HCT116 (cell line): ENCODE data around the gene UVRAG. TPM values are rescaled to one million over a fixed set of nuclear protein-coding genes. Genes with fewer than 3 reads are reported as not detected.

Experiments
- ATAC-seq: fragments of 200-7000 bp; cut with Tn5 transposase; 2 replicates; pipeline ENCODE4 v1.9.1; 2020; ENCODE audit warnings: mild to moderate bottlenecking, moderate library complexity
- BruUV-seq: library from RNA; stranded (reverse); fragments of 400-500 nt; replicated peaks from 2 replicates; lab custom pipeline; 2021; lab: Mats Ljungman, UMichigan
- CTCF ChIA-PET: fragments of 300-600 bp; sonication (Branson Sonifier 250); formaldehyde crosslinking; loops from one replicate; lab custom pipeline; 2021; ENCODE audit warnings: antibody characterized with exemption; lab: Charles Lee
- POLR2A ChIA-PET: fragments of 300-600, 350-600 bp; sonication (Branson Sonifier 250); formaldehyde crosslinking; loops from one replicate; lab custom pipeline; 2021; ENCODE audit warnings: antibody characterized with exemption; lab: Charles Lee
- RAD21 ChIA-PET, 2 experiments: fragments of 300-600 bp; sonication (Branson Sonifier 250); formaldehyde crosslinking; loops; one replicate each; lab custom pipeline; 2023; ENCODE audit warnings: low total read pairs in 2 of 2; ENCODE audit not compliant: uncharacterized antibody in 2 of 2, unreplicated experiment in 2 of 2, low non-redundant PET in 1 of 2; lab: Charles Lee
- DNase-seq: peaks from one replicate; pipeline ENCODE4 v3.0.0-alpha.2; 2010; ENCODE audit warnings: low read depth, low spot score
- H2AFZ ChIP-seq: fragments of 200-600 bp; shearing (Covaris generic), sonication (generic); 2 replicates; pipeline ENCODE4 v1.6.1; 2017; ENCODE audit warnings: low read depth, mixed run types, mixed read lengths, antibody characterized with exemption, low read length; ENCODE audit not compliant: poor library complexity, severe bottlenecking
- H3K27ac ChIP-seq: 2 replicates; pipeline ENCODE4 v1.5.1; 2012; ENCODE audit warnings: low read depth, low read length
- H3K27me3 ChIP-seq: fragments of 200-600 bp; sonication (generic); 2 replicates; pipeline ENCODE4 v1.6.1; 2016; ENCODE audit warnings: mixed run types, low read length, mixed read lengths; ENCODE audit not compliant: insufficient read depth
- H3K36me3 ChIP-seq, 2 experiments: fragments of 200-500 bp in 1 of 2; fragments of 200-600 bp in 1 of 2; sonication (Bioruptor generic) in 1 of 2; sonication (generic) in 1 of 2; 2 replicates each; pipeline versions ENCODE4 v1.5.1 to v1.6.1; 2014 to 2016; ENCODE audit warnings: low read length in 2 of 2, inconsistent platforms in 1 of 2, mixed read lengths in 1 of 2, mixed run types in 1 of 2; ENCODE audit not compliant: insufficient read depth in 2 of 2, control insufficient read depth in 1 of 2
- H3K4me1 ChIP-seq, 2 experiments: fragments of 200-600 bp in 1 of 2; sonication (generic) in 1 of 2; 2 replicates each; pipeline versions ENCODE4 v1.5.1 to v1.6.1; 2012 to 2017; ENCODE audit warnings: low read length in 2 of 2, inconsistent platforms in 1 of 2, mild to moderate bottlenecking in 1 of 2, mixed read lengths in 1 of 2, mixed run types in 1 of 2, moderate library complexity in 1 of 2; ENCODE audit not compliant: insufficient read depth in 2 of 2, control insufficient read depth in 1 of 2
- H3K4me2 ChIP-seq: fragments of 200-600 bp; sonication (generic); 2 replicates; pipeline ENCODE4 v1.6.1; 2017; ENCODE audit warnings: mixed run types, low read length, mixed read lengths
- H3K4me3 ChIP-seq, 2 experiments: fragments of 200-600 bp in 1 of 2; sonication (generic) in 1 of 2; replicated peaks in 1 of 2; 2 replicates each; pipeline ENCODE4 v1.5.1; 2011 to 2016; ENCODE audit warnings: low read length in 2 of 2, control low read depth in 1 of 2, low read depth in 1 of 2, mild to moderate bottlenecking in 1 of 2, mixed read lengths in 1 of 2, mixed run types in 1 of 2
- H3K79me2 ChIP-seq: fragments of 200-600 bp; sonication (generic); 2 replicates; pipeline ENCODE4 v1.6.1; 2017; ENCODE audit warnings: mild to moderate bottlenecking, mixed run types, low read length, moderate library complexity, mixed read lengths; ENCODE audit not compliant: insufficient read depth
- H3K9ac ChIP-seq: fragments of 200-600 bp; sonication (generic); 2 replicates; pipeline ENCODE4 v1.6.1; 2016; ENCODE audit warnings: low read length, mixed read lengths
- H3K9me2 ChIP-seq: fragments of 200-600 bp; sonication (generic), shearing (Covaris generic); 2 replicates; pipeline ENCODE4 v1.6.1; 2017; ENCODE audit warnings: mixed run types, mild to moderate bottlenecking, moderate library complexity; ENCODE audit not compliant: insufficient read depth
- H3K9me3 ChIP-seq, 2 experiments: fragments of 200-500 bp in 1 of 2; fragments of 200-600 bp in 1 of 2; sonication (Bioruptor generic) in 1 of 2; sonication (generic) in 1 of 2; 2 replicates each; pipeline ENCODE4 v1.6.1; 2014 to 2017; ENCODE audit warnings: low read length in 2 of 2, mixed read lengths in 2 of 2, inconsistent platforms in 1 of 2, low read depth in 1 of 2, mild to moderate bottlenecking in 1 of 2, mixed run types in 1 of 2, moderate library complexity in 1 of 2; ENCODE audit not compliant: control insufficient read depth in 1 of 2, insufficient read depth in 1 of 2
- H4K20me1 ChIP-seq: fragments of 200-600 bp; sonication (generic), shearing (Covaris generic); 2 replicates; pipeline ENCODE4 v1.6.1; 2017; ENCODE audit warnings: mixed run types, mild to moderate bottlenecking, moderate library complexity; ENCODE audit not compliant: insufficient read depth
- EGR1 ChIP-seq: IDR thresholded peaks from 2 replicates; pipeline ENCODE4 v1.6.1; 2012; ENCODE audit warnings: low read depth
- EZH2 ChIP-seq: fragments of 200-600 bp; sonication (generic); IDR thresholded peaks from 2 replicates; pipeline ENCODE4 v1.6.1; 2017; ENCODE audit warnings: antibody characterized with exemption, mixed run types
- EZH2phosphoT487 ChIP-seq: fragments of 200-600 bp; IDR thresholded peaks from 2 replicates; pipeline ENCODE4 v1.6.1; 2018; ENCODE audit warnings: antibody characterized with exemption, borderline replicate concordance
- MAX ChIP-seq: IDR thresholded peaks from 2 replicates; pipeline ENCODE4 v1.6.1; 2012
- REST ChIP-seq: IDR thresholded peaks from 2 replicates; pipeline ENCODE4 v1.6.1; 2012; ENCODE audit warnings: low read depth
- SRF ChIP-seq: IDR thresholded peaks from 2 replicates; pipeline ENCODE4 v1.6.1; 2012; ENCODE audit warnings: low read depth
- intact Hi-C: fragments of 100-400 bp; cut with micrococcal nuclease; formaldehyde crosslinking; loops from 2 replicates; pipeline ENCODE4 v1.10.0; 2022
- total RNA-seq: library from RNA; stranded (reverse); gene quantifications from one replicate; pipeline ENCODE4 v1.2.1, GENCODE V29; 2021; ENCODE audit not compliant: unreplicated experiment

The UVRAG gene
- total RNA-seq, 1 experiment from 2014 or later, result 12.3 TPM

GRCh38 chr11:75783416-75784084 is 31.5 kb upstream of the UVRAG start:
- Histone ChIP-seq H3K4me1 (peaks cover 0 to 7% of the 10 kb centered on the region in 2 experiments; a peak in 1 of 4 replicates), H3K9ac (no peak overlapping the region), H3K36me3 (no peaks in the 10 kb centered on the region), H3K4me2 (no peak overlapping the region), H3K4me3 (no peak overlapping the region), H3K27me3 (no peaks in the 10 kb centered on the region), H4K20me1 (no peaks in the 10 kb centered on the region), H3K79me2 (no peaks in the 10 kb centered on the region), H3K27ac (no peak overlapping the region), H3K9me3 (no peaks in the 10 kb centered on the region), H3K9me2 (no peaks in the 10 kb centered on the region), H2AFZ (no peak overlapping the region)
- RAD21 ChIA-PET, result no interaction called here
- BruUV-seq, result no TSS peak
- intact Hi-C loops, result no loop called here
- ATAC-seq (no peak), DNase-seq (no peak)
- POLR2A ChIA-PET, result no interaction called here
- no peak for TF ChIP-seq EGR1
- no peak for TF ChIP-seq EZH2
- no peak for TF ChIP-seq SRF
- TF ChIP-seq MAX, result no peak
- TF ChIP-seq REST, result no peak
- no peak for TF ChIP-seq EZH2phosphoT487
- CTCF ChIA-PET, result no interaction called here
